CD4-positive, alpha-beta T cell (primary cell): Measurements from ENCODE around the gene BTBD16. TPM values are rescaled to one million over a fixed set of nuclear protein-coding genes. Genes with fewer than 3 reads are reported as not detected.

Experiments
- ATAC-seq: fragments of 200-7000 bp; cut with Tn5 transposase; one replicate; pipeline ENCODE4 v1.10.0; 2022; ENCODE audit warnings: mild to moderate bottlenecking; ENCODE audit not compliant: poor library complexity
- CTCF ChIA-PET: fragments of 350-600 bp; sonication (Branson Sonifier 250); formaldehyde crosslinking; loops from one replicate; lab custom pipeline; 2021; ENCODE audit warnings: antibody characterized with exemption, inconsistent platforms; lab: Charles Lee
- POLR2A ChIA-PET: fragments of 350-600 bp; sonication (Branson Sonifier 250); formaldehyde crosslinking; loops from one replicate; lab custom pipeline; 2021; ENCODE audit warnings: antibody characterized with exemption, inconsistent platforms; lab: Charles Lee
- DNase-seq, 14 experiments: peaks; one replicate each; pipeline ENCODE4 v3.0.0-alpha.2; 2013 to 2020; ENCODE audit warnings: mixed read lengths in 2 of 14
- H3K27ac ChIP-seq, 2 donors: one replicate each; pipeline versions ENCODE4 v1.5.1 to v1.7.0; 2013; ENCODE audit warnings: low read length in 2 of 2, low read depth in 1 of 2, mild to moderate bottlenecking in 1 of 2
- H3K27me3 ChIP-seq, 2 experiments: 1 replicate in 1 of 2; 2 replicates in 1 of 2; pipeline versions ENCODE4 v1.6.1 to v1.7.0; 2013; ENCODE audit warnings: low read length in 2 of 2, control low read depth in 1 of 2, mild to moderate bottlenecking in 1 of 2, moderate library complexity in 1 of 2; ENCODE audit not compliant: insufficient read depth in 2 of 2, control insufficient read depth in 1 of 2
- H3K36me3 ChIP-seq: one replicate; pipeline ENCODE4 v1.6.1; 2013; ENCODE audit warnings: low read length, control low read depth; ENCODE audit not compliant: insufficient read depth
- H3K4me1 ChIP-seq: one replicate; pipeline ENCODE4 v1.6.1; 2013; ENCODE audit warnings: low read length, control low read depth; ENCODE audit not compliant: insufficient read depth
- H3K4me3 ChIP-seq: one replicate; pipeline ENCODE4 v1.5.1; 2013; ENCODE audit warnings: mild to moderate bottlenecking, low read length, moderate library complexity
- H3K9me3 ChIP-seq, 2 experiments: 1 replicate in 1 of 2; 2 replicates in 1 of 2; pipeline versions ENCODE4 v1.6.1 to v1.7.0; 2013; ENCODE audit warnings: low read length in 2 of 2, mild to moderate bottlenecking in 2 of 2, control low read depth in 1 of 2, moderate library complexity in 1 of 2; ENCODE audit not compliant: control insufficient read depth in 1 of 2, insufficient read depth in 1 of 2
- H3K27ac Mint-ChIP-seq: one replicate; pipeline ENCODE4 v1.8.0; 2020; ENCODE audit warnings: mixed read lengths
- H3K27me3 Mint-ChIP-seq: one replicate; pipeline ENCODE4 v1.8.0; 2021; ENCODE audit warnings: mixed read lengths
- H3K36me3 Mint-ChIP-seq: one replicate; pipeline ENCODE4 v1.8.0; 2021; ENCODE audit warnings: low read depth, mixed read lengths
- H3K4me1 Mint-ChIP-seq: one replicate; pipeline ENCODE4 v1.8.0; 2021; ENCODE audit warnings: low read depth, mixed read lengths
- H3K4me3 Mint-ChIP-seq: one replicate; pipeline ENCODE4 v1.8.0; 2020; ENCODE audit warnings: mild to moderate bottlenecking, mixed read lengths
- H3K9me3 Mint-ChIP-seq: one replicate; pipeline ENCODE4 v1.8.0; 2020; ENCODE audit warnings: mixed read lengths
- CTCF ChIP-seq: fragments of 200-600 bp; IDR thresholded peaks from one replicate; pipeline ENCODE4 v1.8.0; 2022; ENCODE audit warnings: antibody characterized with exemption, mild to moderate bottlenecking
- intact Hi-C, 2 experiments: fragments of 100-400 bp; cut with DNase I in 1 of 2; cut with micrococcal nuclease in 1 of 2; formaldehyde crosslinking; loops; one replicate each; pipeline versions ENCODE4 v1.15.1 to v1.9.0; 2023 to 2025; cut with DNase I, micrococcal nuclease
- total RNA-seq, 174 experiments: library from RNA in 2 of 174; stranded (reverse) in 2 of 174; gene quantifications; one replicate each; pipeline ENCODE4 v1.2.3 and lab custom pipeline; 2021 to 2026

BTBD16 gene
- total RNA-seq, 2 experiments from 2014 or later = not detected

GRCh38 chr10:122281751-122282150, 10.7 kb downstream of the BTBD16 start:
- H3K4me1 ChIP-seq = no peaks in the 10 kb centered on the region
- ChIA-PET CTCF (no interaction called here), POLR2A (no interaction called here)
- Mint-ChIP-seq H3K4me1 (no peaks in the 10 kb centered on the region), H3K36me3 (no peaks in the 10 kb centered on the region), H3K27ac (no peak overlapping the region), H3K27me3 (peaks cover 28% of the 10 kb centered on the region), H3K9me3 (no peaks in the 10 kb centered on the region), H3K4me3 (no peak overlapping the region)
- H3K27ac ChIP-seq = no peak overlapping the region
- H3K36me3 ChIP-seq = no peaks in the 10 kb centered on the region
- intact Hi-C loops = no loop called here
- DNase-seq = no peak
- H3K9me3 ChIP-seq = no peaks in the 10 kb centered on the region
- no peak for ATAC-seq
- H3K27me3 ChIP-seq = no peaks in the 10 kb centered on the region
- H3K4me3 ChIP-seq = no peak overlapping the region
- no peak for TF ChIP-seq CTCF

- Mint-ChIP-seq H3K36me3 (no peaks in the 10 kb centered on the region), H3K4me1 (no peaks in the 10 kb centered on the region), H3K9me3 (no peaks in the 10 kb centered on the region), H3K4me3 (no peak overlapping the region), H3K27ac (no peak overlapping the region), H3K27me3 (peaks cover 28% of the 10 kb centered on the region)
- DNase-seq (no peak), ATAC-seq (no peak)
- Histone ChIP-seq H3K9me3 (no peaks in the 10 kb centered on the region), H3K4me3 (no peak overlapping the region), H3K36me3 (no peaks in the 10 kb centered on the region), H3K27ac (no peak overlapping the region), H3K27me3 (no peaks in the 10 kb centered on the region), H3K4me1 (no peaks in the 10 kb centered on the region)
- intact Hi-C loops = no loop called here
- POLR2A ChIA-PET = no interaction called here
- TF ChIP-seq CTCF = no peak
- CTCF ChIA-PET = no interaction called here
Observed at GRCh38 chr10:122282253-122282671, 11.2 kb downstream of the BTBD16 start.

GRCh38 chr10:122282909-122283308, 11.8 kb downstream of the BTBD16 start:
- Mint-ChIP-seq H3K27ac (no peak overlapping the region), H3K36me3 (no peaks in the 10 kb centered on the region), H3K4me3 (no peak overlapping the region), H3K4me1 (no peaks in the 10 kb centered on the region), H3K9me3 (no peaks in the 10 kb centered on the region), H3K27me3 (peaks cover 28% of the 10 kb centered on the region)
- TF ChIP-seq CTCF = no peak
- Histone ChIP-seq H3K4me1 (no peaks in the 10 kb centered on the region), H3K36me3 (no peaks in the 10 kb centered on the region), H3K4me3 (no peak overlapping the region), H3K9me3 (no peaks in the 10 kb centered on the region), H3K27me3 (no peaks in the 10 kb centered on the region), H3K27ac (no peak overlapping the region)
- POLR2A ChIA-PET = no interaction called here
- ATAC-seq (no peak), DNase-seq (no peak)
- CTCF ChIA-PET = no interaction called here
- intact Hi-C loops = no loop called here
